ENCODE results near the gene C9orf85.
A peak's percentile ranks its signal among the peaks of the same experiment; 100 is the strongest.

Gene C9orf85

DNA sequence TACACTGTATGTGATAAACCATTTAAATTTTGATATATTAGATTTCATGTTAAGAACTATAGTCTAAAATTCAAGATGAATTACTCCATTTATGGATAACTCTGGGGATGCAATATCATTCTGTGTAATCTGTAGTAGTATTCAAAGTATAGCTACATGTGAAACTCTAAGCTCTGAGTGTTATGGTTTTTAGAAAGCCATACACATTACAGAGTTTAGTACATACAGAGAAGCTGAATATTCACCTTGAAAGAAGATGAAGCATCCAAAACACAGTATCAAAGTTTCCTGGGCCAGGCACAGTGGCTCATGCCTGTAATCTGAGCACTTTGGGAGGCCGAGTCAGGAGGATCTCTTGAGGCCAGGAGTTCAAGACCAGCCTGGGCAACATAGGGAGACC is 25.4 kb upstream of the C9orf85 start:
- peaks cover 18% of the 10 kb centered on the region for H3K9me3 ChIP-seq (ENCODE audit: low read length)
- no peak overlapping the region for H3K4me2 ChIP-seq (ENCODE audit: low read length)

GRCh38 chr9:71886541-71886940 is 24.9 kb upstream of the C9orf85 start:
- Histone ChIP-seq H3F3A (ENCODE audit: insufficient read depth, low read length) (no peaks in the 10 kb centered on the region), H3K4me2 (ENCODE audit: low read length) (no peak overlapping the region)

More for the DNA sequence above, 25.4 kb upstream of the C9orf85 start:
- H4K20me1 ChIP-seq (ENCODE audit: insufficient read depth, low read length) = no peaks in the 10 kb centered on the region
- H3K27ac ChIP-seq (ENCODE audit: low read depth, low read length, poor library complexity, severe bottlenecking) = peak overlapping the region; percentile 53
- peaks cover 30% of the 10 kb centered on the region for H3K4me1 ChIP-seq (ENCODE audit: insufficient read depth, low read length, severe bottlenecking)
- no peaks in the 10 kb centered on the region for H3F3A ChIP-seq (ENCODE audit: insufficient read depth, low read length)
- no peak overlapping the region for H2AFZ ChIP-seq (ENCODE audit: low read length)
- no peaks in the 10 kb centered on the region for H3K27me3 ChIP-seq (ENCODE audit: insufficient read depth, low read length)
- H3K9ac ChIP-seq (ENCODE audit: low read length) = no peak overlapping the region
- no peaks in the 10 kb centered on the region; the same call in 1 of the 2 replicates for H3K36me3 ChIP-seq (ENCODE audit: insufficient read depth, low read length)
- no peaks in the 10 kb centered on the region for H3K9me2 ChIP-seq (ENCODE audit: low read depth, low read length)
- no peak overlapping the region for H3K4me3 ChIP-seq (ENCODE audit: low read depth, low read length, poor library complexity, severe bottlenecking)
- peaks cover 73% of the 10 kb centered on the region for H3K79me2 ChIP-seq (ENCODE audit: insufficient read depth, low read length)
- no peak for TF ChIP-seq EZH2 (IDR thresholded peaks at IDR 0.05; ENCODE audit: borderline replicate concordance, low read length)
- TF ChIP-seq, protein P1, sequence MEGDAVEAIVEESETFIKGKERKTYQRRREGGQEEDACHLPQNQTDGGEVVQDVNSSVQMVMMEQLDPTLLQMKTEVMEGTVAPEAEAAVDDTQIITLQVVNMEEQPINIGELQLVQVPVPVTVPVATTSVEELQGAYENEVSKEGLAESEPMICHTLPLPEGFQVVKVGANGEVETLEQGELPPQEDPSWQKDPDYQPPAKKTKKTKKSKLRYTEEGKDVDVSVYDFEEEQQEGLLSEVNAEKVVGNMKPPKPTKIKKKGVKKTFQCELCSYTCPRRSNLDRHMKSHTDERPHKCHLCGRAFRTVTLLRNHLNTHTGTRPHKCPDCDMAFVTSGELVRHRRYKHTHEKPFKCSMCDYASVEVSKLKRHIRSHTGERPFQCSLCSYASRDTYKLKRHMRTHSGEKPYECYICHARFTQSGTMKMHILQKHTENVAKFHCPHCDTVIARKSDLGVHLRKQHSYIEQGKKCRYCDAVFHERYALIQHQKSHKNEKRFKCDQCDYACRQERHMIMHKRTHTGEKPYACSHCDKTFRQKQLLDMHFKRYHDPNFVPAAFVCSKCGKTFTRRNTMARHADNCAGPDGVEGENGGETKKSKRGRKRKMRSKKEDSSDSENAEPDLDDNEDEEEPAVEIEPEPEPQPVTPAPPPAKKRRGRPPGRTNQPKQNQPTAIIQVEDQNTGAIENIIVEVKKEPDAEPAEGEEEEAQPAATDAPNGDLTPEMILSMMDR (IDR thresholded peaks at IDR 0.05; ENCODE audit: low read length) = no peak

GRCh38 chr9:71887362-71887761 is 24.1 kb upstream of the C9orf85 start:
- Histone ChIP-seq H3K4me1 (ENCODE audit: insufficient read depth, low read length, severe bottlenecking) (peaks cover 43% of the 10 kb centered on the region), H3K4me3 (ENCODE audit: low read depth, low read length, poor library complexity, severe bottlenecking) (no peak overlapping the region), H3K27me3 (ENCODE audit: insufficient read depth, low read length) (no peaks in the 10 kb centered on the region), H3K9ac (ENCODE audit: low read length) (no peak overlapping the region), H4K20me1 (ENCODE audit: insufficient read depth, low read length) (no peaks in the 10 kb centered on the region), H3K9me3 (ENCODE audit: low read length) (peaks cover 12% of the 10 kb centered on the region), H3K9me2 (ENCODE audit: low read depth, low read length) (no peaks in the 10 kb centered on the region), H3K36me3 (ENCODE audit: insufficient read depth, low read length) (no peaks in the 10 kb centered on the region), H3K27ac (ENCODE audit: low read depth, low read length, poor library complexity, severe bottlenecking) (no peak overlapping the region), H2AFZ (ENCODE audit: low read length) (no peak overlapping the region), H3F3A (ENCODE audit: insufficient read depth, low read length) (no peaks in the 10 kb centered on the region), H3K79me2 (ENCODE audit: insufficient read depth, low read length) (peaks cover 74% of the 10 kb centered on the region), H3K4me2 (ENCODE audit: low read length) (no peak overlapping the region)
- TF ChIP-seq, protein P1 (IDR thresholded peaks at IDR 0.05; ENCODE audit: low read length) = no peak
- TF ChIP-seq EZH2 (IDR thresholded peaks at IDR 0.05; ENCODE audit: borderline replicate concordance, low read length) = no peak

More at GRCh38 chr9:71886541-71886940, 24.9 kb upstream of the C9orf85 start:
- Histone ChIP-seq H3K27ac (ENCODE audit: low read depth, low read length, poor library complexity, severe bottlenecking) (peak overlapping the region; percentile 53), H3K27me3 (ENCODE audit: insufficient read depth, low read length) (no peaks in the 10 kb centered on the region), H3K4me1 (ENCODE audit: insufficient read depth, low read length, severe bottlenecking) (peaks cover 35% of the 10 kb centered on the region), H3K9ac (ENCODE audit: low read length) (no peak overlapping the region), H3K79me2 (ENCODE audit: insufficient read depth, low read length) (peaks cover 75% of the 10 kb centered on the region), H4K20me1 (ENCODE audit: insufficient read depth, low read length) (no peaks in the 10 kb centered on the region), H3K36me3 (ENCODE audit: insufficient read depth, low read length) (no peaks in the 10 kb centered on the region), H2AFZ (ENCODE audit: low read length) (no peak overlapping the region), H3K9me3 (ENCODE audit: low read length) (peaks cover 14% of the 10 kb centered on the region), H3K4me3 (ENCODE audit: low read depth, low read length, poor library complexity, severe bottlenecking) (no peak overlapping the region), H3K9me2 (ENCODE audit: low read depth, low read length) (no peaks in the 10 kb centered on the region)
- no peak for TF ChIP-seq EZH2 (IDR thresholded peaks at IDR 0.05; ENCODE audit: borderline replicate concordance, low read length)
- TF ChIP-seq, protein P1 (IDR thresholded peaks at IDR 0.05; ENCODE audit: low read length) = no peak
